KOPT-K1 (cell line): ENCODE data around the gene MARS2.
"Not testable (repeated sequence)": the region's sequence is repeated elsewhere in the genome, so short reads cannot be mapped to it uniquely, and the experiment has no call there.

Source experiments
- H3K27ac ChIP-seq: fragments of 200-600 bp; sonication (generic); 2 replicates; pipeline ENCODE4 v1.5.1; 2016; ENCODE audit warnings: antibody characterized with exemption, mild to moderate bottlenecking, low read depth, low read length; ENCODE audit not compliant: poor library complexity, severe bottlenecking
- H3K36me3 ChIP-seq: fragments of 200-600 bp; sonication (generic); 2 replicates; pipeline ENCODE4 v1.5.1; 2017; ENCODE audit warnings: antibody characterized with exemption, mild to moderate bottlenecking, low read length, moderate library complexity; ENCODE audit not compliant: insufficient read depth
- H3K9me3 ChIP-seq: fragments of 200-600 bp; sonication (generic); 2 replicates; pipeline ENCODE4 v1.5.1; 2017; ENCODE audit warnings: antibody characterized with exemption, low read length, mild to moderate bottlenecking; ENCODE audit not compliant: insufficient read depth, poor library complexity, severe bottlenecking

The MARS2 gene

DNA sequence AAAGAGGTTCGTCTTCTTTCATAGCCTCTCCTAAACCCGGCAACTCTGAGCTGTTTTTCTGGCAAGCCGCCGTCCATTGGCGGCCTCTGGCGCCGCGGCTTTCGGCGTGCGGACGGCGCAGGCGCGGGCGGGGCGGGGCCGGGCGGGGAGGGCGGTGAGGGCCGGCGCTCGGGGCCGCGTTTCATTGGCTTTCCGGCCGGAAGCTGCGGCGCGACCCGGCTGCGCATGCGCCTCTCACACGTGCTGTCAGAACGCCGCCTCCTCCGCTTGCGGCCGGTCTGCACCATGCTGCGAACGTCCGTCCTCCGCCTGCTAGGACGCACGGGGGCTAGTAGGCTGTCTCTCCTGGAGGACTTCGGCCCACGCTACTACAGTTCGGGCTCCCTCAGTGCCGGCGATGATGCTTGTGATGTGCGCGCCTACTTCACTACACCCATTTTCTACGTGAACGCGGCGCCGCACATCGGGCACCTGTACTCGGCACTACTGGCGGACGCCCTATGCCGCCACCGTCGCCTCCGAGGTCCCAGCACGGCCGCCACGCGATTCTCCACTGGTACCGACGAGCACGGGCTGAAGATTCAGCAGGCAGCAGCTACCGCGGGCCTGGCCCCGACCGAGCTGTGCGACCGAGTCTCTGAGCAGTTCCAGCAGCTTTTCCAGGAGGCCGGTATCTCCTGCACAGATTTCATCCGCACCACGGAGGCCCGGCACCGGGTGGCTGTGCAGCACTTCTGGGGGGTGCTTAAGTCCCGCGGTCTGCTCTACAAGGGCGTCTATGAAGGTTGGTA lies at the start of gene MARS2:
Gene MARS2 (plus strand): TSS at position 249 of the 791 bp plus-strand sequence. CDS start 37 bp downstream, at position 286.
- peaks cover 20% of the 10 kb centered on the region for H3K36me3 ChIP-seq
- no peaks in the 10 kb centered on the region for H3K9me3 ChIP-seq
- peak within 1 kb of the TSS; percentile 79 for H3K27ac ChIP-seq

DNA sequence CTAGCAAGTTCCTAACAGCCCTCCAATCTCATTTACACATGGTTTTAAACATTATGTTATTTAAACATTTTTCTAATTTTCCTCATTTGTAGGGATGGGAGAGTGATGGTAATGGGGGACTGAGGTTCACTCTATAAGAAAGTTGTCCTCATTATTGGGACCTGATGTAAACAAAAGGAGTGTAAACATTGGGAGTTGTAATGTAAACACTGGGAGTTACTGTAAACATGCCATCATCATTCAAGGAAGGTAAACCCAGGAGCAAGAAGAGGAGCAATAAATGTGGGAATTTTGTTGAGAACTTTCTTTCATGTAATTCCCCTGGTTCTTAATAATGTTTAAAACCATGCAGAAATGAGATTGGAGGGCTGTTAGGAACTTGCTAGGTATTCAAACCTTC lies 47.6 kb upstream of the MARS2 start:
- Histone ChIP-seq H3K9me3 (no peaks in the 10 kb centered on the region), H3K36me3 (no peaks in the 10 kb centered on the region), H3K27ac (no peak overlapping the region)

DNA sequence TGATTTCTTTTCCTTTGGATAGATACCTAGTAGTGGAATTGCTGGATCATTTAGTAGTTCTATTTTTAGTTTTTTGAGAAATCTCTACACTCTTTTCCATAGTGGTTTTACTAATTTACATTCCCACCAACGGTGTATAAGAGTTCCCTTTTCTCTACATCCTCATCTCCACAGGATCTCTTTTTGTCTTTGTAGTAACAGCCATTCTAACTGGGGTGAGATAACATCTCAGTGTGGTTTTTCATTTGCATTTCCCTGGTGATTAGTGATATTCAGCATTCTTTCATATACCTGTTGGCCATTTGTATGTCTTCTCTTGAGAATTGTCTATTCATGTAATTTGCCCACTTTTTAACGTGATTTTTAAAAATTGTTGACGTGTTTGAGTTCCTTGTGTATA lies 43.5 kb upstream of the MARS2 start:
- Histone ChIP-seq H3K27ac (no peak overlapping the region), H3K36me3 (no peaks in the 10 kb centered on the region)

DNA sequence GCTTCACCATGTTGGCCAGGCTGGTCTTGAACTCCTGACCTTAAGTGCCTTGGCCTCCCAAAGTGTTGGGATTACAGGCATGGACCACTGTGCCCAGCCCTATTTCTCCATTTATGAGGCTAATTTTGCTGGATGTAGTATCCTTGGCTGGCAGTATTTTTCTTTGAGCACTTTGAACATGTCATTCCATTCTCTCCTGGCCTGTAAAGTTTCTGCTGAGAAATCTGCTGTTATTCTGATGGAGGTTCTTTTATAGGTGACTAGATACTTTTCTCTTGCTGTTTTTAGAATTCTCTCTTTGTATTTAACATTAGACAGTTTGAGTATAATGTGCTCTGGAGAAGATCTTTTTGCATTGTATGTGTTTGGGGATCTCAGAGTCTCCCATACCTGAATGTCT lies 38.9 kb upstream of the MARS2 start:
- peaks cover 23% of the 10 kb centered on the region for H3K9me3 ChIP-seq

More for the DNA sequence above, 43.5 kb upstream of the MARS2 start:
- H3K9me3 ChIP-seq, result peaks cover 11% of the 10 kb centered on the region

DNA sequence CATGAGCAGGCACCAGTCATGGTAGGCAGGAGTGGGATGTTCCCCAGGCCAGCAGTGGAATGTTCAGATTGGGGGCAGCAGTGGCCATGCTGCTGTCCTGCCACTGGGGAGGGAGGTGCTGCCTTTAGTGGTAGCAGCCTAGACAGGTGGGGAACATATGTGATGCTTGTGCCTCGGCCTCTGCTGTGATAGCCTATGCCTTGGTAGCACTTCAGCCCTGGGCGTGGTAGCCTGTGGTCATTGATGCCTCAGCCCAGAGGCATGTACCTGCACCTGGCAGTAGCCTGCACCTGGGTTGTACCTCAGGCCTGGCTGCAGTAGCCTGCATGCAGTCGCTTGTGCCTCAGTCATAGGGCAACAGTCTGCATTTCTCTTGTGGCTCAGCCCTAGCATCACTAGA lies 36.9 kb upstream of the MARS2 start:
- H3K9me3 ChIP-seq, result peaks cover 23% of the 10 kb centered on the region
- H3K27ac ChIP-seq, result no peak overlapping the region
- H3K36me3 ChIP-seq, result no peaks in the 10 kb centered on the region

More for the DNA sequence above, 38.9 kb upstream of the MARS2 start:
- Histone ChIP-seq H3K27ac (no peak overlapping the region), H3K36me3 (no peaks in the 10 kb centered on the region)

DNA sequence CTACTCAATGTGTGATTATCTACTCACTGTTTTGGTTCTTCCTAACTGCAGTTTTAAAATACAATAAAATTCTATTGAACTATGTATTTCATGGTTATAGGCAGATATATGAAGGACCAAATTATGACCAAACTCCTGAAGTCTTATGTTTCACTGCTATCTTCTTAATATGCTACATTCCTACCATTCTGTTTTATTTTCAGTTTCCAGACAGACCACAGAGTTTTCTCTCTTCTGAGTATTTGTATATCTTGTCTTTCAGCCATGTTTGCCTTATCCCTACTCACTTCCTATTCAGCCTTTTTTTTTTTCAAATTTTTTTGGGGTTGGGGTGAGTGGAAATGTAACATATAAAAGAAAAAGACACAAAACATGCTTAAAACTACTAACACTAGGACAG lies 36.1 kb upstream of the MARS2 start:
- peaks cover 23% of the 10 kb centered on the region for H3K9me3 ChIP-seq
- H3K27ac ChIP-seq, result no peak overlapping the region
- H3K36me3 ChIP-seq, result no peaks in the 10 kb centered on the region

DNA sequence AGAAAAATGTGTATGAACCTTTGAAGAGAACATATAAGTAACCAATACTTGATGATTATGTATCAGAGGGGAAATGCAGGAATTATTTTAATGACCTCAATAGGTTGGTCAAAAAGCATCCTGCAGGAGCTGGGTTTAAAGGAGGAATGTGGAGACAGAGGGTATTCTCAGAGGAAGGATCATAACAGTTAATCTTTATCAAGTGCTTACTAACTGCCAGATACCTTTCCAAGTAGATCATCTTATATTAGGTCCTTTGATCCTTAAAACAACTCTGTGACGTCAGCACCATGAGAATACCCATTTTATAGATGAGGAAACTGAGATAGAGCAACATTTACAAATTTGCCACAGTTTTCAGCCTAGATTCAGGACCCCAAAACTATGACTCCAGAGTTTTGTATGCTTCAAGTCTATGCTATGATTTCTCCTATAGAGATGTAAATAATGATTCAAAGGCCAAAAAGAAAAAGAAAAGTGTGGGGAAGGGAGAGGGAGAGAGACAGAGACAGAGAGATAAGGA lies 32.7 kb upstream of the MARS2 start:
- Histone ChIP-seq H3K36me3 (no peaks in the 10 kb centered on the region), H3K27ac (no peak overlapping the region)

DNA sequence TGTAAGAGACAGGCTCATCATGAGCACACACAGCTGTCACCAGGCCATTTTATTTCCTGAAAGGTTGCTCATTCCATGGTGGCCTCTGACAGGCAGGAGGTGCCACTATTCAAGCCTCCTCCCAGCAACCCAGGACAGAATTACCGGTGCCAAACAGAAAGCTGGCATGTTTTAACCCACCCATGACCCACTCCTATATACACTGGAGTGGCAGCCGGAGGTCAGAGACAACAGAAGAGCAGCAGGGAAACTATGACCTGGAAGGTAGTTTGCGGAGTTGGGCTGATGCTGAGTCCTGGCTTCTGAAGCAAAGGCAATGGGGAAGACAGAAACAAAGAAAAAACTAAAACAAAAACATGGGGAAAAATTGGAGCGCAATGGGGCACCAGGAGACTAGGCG lies 32.1 kb upstream of the MARS2 start:
- Histone ChIP-seq H3K27ac (no peak overlapping the region), H3K36me3 (no peaks in the 10 kb centered on the region)

More for the DNA sequence above, 32.7 kb upstream of the MARS2 start:
- peaks cover 4% of the 10 kb centered on the region for H3K9me3 ChIP-seq

DNA sequence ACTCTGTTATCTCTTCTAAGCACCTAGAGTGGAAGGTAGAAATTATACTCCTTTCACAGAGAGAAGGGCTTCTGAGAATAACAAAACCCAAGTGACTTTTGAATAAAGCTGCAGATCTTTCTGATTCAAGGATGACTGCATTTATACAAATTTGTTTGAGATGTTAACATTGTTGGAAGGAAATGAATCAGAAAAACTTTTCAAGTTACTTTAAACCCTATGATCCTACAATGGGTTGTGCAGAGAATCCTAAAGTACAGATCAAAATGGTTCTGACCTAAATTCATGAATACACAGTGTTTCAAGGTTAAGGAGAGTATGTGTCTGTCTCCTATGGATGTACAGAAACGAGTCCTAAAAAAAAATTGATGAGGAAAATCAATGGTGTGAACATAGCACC lies 31.6 kb upstream of the MARS2 start:
- Histone ChIP-seq H3K36me3 (no peaks in the 10 kb centered on the region), H3K9me3 (no peaks in the 10 kb centered on the region), H3K27ac (no peak overlapping the region)

More for the DNA sequence above, 32.1 kb upstream of the MARS2 start:
- no peaks in the 10 kb centered on the region for H3K9me3 ChIP-seq

DNA sequence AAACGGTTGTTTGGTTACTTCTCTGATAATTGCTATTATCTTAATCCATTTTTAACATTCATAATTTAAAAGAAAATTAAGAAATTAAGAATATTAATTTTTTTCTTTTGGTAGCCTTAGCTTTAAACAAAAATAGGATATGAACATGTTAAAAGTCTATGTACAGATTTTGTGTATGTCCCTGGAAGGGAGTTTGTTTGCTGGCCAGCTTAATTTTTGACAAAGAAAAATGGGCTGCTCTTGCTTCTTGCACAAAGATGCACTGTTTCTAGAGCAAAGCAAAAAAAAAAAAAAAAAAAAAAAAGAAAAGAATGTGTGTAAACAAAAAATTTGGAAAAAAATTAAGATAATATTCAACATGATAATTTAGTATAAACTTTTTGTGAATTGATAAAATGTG lies 31.1 kb upstream of the MARS2 start:
- H3K27ac ChIP-seq, result no peak overlapping the region

DNA sequence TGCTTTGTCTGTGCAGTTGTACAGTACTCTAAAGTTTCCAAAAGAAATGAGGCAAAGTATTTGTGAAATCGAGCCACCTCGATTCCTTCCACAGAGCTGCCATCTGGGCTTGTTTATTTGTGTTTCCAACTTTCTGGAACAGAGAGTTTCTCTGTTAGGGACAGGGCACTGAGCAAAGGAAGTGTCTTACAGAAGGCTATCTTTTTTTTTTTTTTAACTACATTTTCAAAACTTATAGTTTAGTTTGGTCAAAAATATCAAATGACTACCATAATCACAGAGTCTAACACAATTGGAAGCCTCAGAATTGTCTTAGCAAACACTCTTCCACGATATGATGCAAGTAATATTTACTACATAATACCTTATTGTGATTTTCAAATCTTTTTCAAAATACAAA lies 30.6 kb upstream of the MARS2 start:
- H3K36me3 ChIP-seq, result no peaks in the 10 kb centered on the region
- H3K9me3 ChIP-seq, result no peaks in the 10 kb centered on the region
- H3K27ac ChIP-seq, result no peak overlapping the region

More for the DNA sequence above, 31.1 kb upstream of the MARS2 start:
- no peaks in the 10 kb centered on the region for H3K9me3 ChIP-seq
- no peaks in the 10 kb centered on the region for H3K36me3 ChIP-seq

DNA sequence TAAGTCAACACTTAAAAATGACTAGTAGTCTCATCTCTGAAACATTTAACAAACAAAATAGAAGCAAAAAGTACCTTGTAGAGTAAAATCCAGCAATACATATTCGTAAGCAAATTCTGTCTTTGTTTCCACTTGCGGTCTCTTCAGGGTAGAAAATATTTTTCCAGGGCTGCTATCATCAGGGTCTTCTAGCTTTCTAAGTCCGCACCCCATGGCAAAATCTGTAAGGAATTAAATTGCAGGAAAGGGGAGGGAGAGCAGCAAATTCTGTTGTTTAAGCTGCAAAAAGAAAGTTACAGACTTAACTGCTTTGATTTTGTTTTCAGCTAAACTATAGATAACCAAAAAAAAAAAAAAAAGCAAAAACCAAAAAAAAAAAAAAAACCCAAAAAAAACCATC lies 29.9 kb upstream of the MARS2 start, which contains the start of gene RFTN2:
Gene RFTN2 (minus strand): TSS at position 342 of the 400 bp plus-strand sequence. CDS start 129 bp downstream, at position 213.
- H3K36me3 ChIP-seq, result no peaks in the 10 kb centered on the region
- H3K27ac ChIP-seq, result no peak within 1 kb of the TSS
- no peaks in the 10 kb centered on the region for H3K9me3 ChIP-seq

DNA sequence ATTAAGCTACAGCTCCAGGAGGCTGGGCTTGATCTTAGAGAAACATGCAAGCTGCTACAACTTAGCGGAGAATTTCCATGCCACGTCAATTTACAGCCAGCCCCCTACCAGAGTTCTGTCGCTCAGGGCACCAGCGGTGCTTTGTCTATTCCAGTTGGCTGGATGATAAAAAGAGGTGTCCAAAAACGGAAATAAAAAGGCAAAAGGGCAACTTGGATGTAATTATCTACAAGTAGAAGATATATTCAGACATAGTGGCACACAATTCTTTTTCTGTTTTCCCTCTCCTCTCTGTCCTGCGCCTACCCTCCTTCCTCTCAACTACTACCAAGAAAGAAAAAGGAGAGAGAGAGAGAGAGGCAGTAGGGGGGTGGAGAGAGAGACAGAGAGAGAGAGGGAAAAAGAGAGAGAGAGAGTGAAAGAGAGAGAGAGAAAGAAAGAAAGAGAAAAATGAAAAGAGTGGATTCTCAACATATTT lies 29.4 kb upstream of the MARS2 start:
- Histone ChIP-seq H3K9me3 (no peaks in the 10 kb centered on the region), H3K27ac (no peak overlapping the region), H3K36me3 (no peaks in the 10 kb centered on the region)

DNA sequence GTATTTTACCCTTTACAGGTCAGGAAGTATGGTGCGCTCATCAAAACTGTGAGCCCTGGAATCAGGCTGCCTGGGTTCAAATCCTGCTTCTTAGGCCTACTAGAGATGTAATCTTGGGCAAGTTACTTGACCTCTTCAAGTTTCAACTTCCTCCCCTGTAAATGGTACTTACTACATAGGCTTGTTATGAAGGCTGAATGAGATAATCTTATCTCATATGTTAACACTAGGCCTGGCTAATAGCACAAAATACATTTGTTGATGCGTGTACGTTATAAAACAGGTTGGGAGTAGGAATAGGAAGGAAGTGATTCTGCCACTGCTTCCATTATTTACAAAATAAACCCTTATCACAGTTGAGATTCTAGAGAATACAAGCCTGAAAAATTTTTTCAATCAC lies 28.1 kb upstream of the MARS2 start:
- Histone ChIP-seq H3K36me3 (no peaks in the 10 kb centered on the region), H3K27ac (no peak overlapping the region), H3K9me3 (no peaks in the 10 kb centered on the region)

DNA sequence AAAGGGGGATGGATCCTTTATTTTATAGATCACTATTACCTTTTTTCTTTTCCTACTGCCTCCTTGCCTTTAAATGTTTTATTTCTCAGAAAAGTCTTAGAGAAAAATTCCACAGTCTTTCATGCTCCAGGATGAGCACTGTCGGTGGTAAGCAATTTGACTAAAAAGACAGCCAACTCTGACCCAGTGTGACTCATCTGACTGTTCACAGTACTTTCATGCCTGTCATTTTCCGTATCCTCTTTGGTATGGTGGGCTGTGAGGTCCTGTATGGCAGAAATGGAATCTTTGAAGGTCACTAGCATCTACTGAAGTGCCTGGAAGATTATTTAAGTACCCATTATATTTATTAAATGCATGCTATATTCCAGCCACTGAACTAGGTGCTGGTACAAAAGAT lies 27.7 kb upstream of the MARS2 start:
- no peaks in the 10 kb centered on the region for H3K9me3 ChIP-seq
- no peaks in the 10 kb centered on the region for H3K36me3 ChIP-seq
- H3K27ac ChIP-seq, result no peak overlapping the region

DNA sequence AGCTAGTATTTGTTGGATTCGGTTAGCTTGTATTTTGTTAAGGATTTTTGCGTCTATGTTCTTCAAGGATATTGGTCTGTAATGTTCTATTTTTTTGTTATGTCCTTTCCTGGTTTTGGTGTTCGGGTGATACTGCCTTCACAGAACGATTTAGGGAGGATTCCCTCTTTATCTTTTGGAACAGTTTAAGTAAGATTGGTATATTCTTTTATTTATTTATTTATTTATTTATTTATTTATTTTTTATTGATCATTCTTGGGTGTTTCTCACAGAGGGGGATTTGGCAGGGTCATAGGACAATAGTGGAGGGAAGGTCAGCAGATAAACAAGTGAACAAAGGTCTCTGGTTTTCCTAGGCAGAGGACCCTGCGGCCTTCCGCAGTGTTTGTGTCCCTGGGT lies 10.0 kb upstream of the MARS2 start:
- not testable (repeated sequence) for H3K27ac ChIP-seq, H3K9me3 ChIP-seq, H3K36me3 ChIP-seq
